ENCODE data around the gene RILPL1. TPM values are rescaled to one million over a fixed set of nuclear protein-coding genes. Genes with fewer than 3 reads are reported as not detected.

Gene RILPL1
- total RNA-seq, 4 donors from 2014 or later, result 2.9 to 32.3 (median 18.4) TPM

- no peak for TF ChIP-seq POLR2A (IDR thresholded peaks at IDR 0.05)
- no peak for TF ChIP-seq CTCF (IDR thresholded peaks at IDR 0.05)
- H3K4me1 ChIP-seq, result no peaks in the 10 kb centered on the region
- no peaks in the 10 kb centered on the region for H3K27me3 ChIP-seq
- no peak overlapping the region for H3K27ac ChIP-seq
- no peaks in the 10 kb centered on the region for H3K9me3 ChIP-seq
- no peak for DNase-seq
- intact Hi-C loops (cut with DNase I; ENCODE audit: low total_unique reads), result no loop called here
- no peaks in the 10 kb centered on the region for H3K36me3 ChIP-seq
- H3K4me3 ChIP-seq, result no peak overlapping the region
Measured at GRCh38 chr12:123512838-123513665, 20.5 kb downstream of the RILPL1 start.

GRCh38 chr12:123506843-123507236 lies 26.7 kb downstream of the RILPL1 start:
- DNase-seq, result no peak
- Histone ChIP-seq H3K27ac (no peak overlapping the region), H3K27me3 (no peaks in the 10 kb centered on the region), H3K4me3 (no peak overlapping the region), H3K36me3 (no peaks in the 10 kb centered on the region), H3K4me1 (no peaks in the 10 kb centered on the region), H3K9me3 (no peaks in the 10 kb centered on the region)
- TF ChIP-seq CTCF (IDR thresholded peaks at IDR 0.05), result no peak
- no peak for TF ChIP-seq POLR2A (IDR thresholded peaks at IDR 0.05)
- intact Hi-C loops (cut with DNase I; ENCODE audit: low total_unique reads), result no loop called here

GRCh38 chr12:123506059-123506842 lies 27.3 kb downstream of the RILPL1 start:
- Histone ChIP-seq H3K9me3 (no peaks in the 10 kb centered on the region), H3K4me3 (no peak overlapping the region), H3K36me3 (no peaks in the 10 kb centered on the region), H3K27ac (no peak overlapping the region), H3K4me1 (no peaks in the 10 kb centered on the region), H3K27me3 (no peaks in the 10 kb centered on the region)
- intact Hi-C loops (cut with DNase I; ENCODE audit: low total_unique reads), result no loop called here
- TF ChIP-seq CTCF (IDR thresholded peaks at IDR 0.05), result no peak
- no peak for TF ChIP-seq POLR2A (IDR thresholded peaks at IDR 0.05)
- DNase-seq, result no peak

GRCh38 chr12:123502163-123502704 lies 31.3 kb downstream of the RILPL1 start:
- TF ChIP-seq CTCF (IDR thresholded peaks at IDR 0.05) (no peak), POLR2A (IDR thresholded peaks at IDR 0.05) (no peak)
- H3K4me1 ChIP-seq, result no peaks in the 10 kb centered on the region
- no peak overlapping the region for H3K4me3 ChIP-seq
- intact Hi-C loops (cut with DNase I; ENCODE audit: low total_unique reads), result no loop called here
- H3K27me3 ChIP-seq, result no peaks in the 10 kb centered on the region
- no peaks in the 10 kb centered on the region for H3K36me3 ChIP-seq
- H3K9me3 ChIP-seq, result no peaks in the 10 kb centered on the region
- no peak overlapping the region for H3K27ac ChIP-seq
- no peak for DNase-seq

- H3K27ac ChIP-seq, result no peak overlapping the region
- no peaks in the 10 kb centered on the region for H3K27me3 ChIP-seq
- no peak for TF ChIP-seq CTCF (IDR thresholded peaks at IDR 0.05)
- no peak for TF ChIP-seq POLR2A (IDR thresholded peaks at IDR 0.05)
- H3K9me3 ChIP-seq, result no peaks in the 10 kb centered on the region
- H3K4me1 ChIP-seq, result no peaks in the 10 kb centered on the region
- no peak overlapping the region for H3K4me3 ChIP-seq
- intact Hi-C loops (cut with DNase I; ENCODE audit: low total_unique reads), result no loop called here
- DNase-seq, result no peak
- no peaks in the 10 kb centered on the region for H3K36me3 ChIP-seq
Measured at GRCh38 chr12:123499332-123499731, 34.2 kb downstream of the RILPL1 start.

All from uterus (tissue), 4 donors.